ENCODE measurements around the gene EXOSC7. TPM values are rescaled to one million over a fixed set of nuclear protein-coding genes. Genes with fewer than 3 reads are reported as not detected.

The EXOSC7 gene
- total RNA-seq, 1 experiment from 2014 or later, result 88.7 TPM

DNA sequence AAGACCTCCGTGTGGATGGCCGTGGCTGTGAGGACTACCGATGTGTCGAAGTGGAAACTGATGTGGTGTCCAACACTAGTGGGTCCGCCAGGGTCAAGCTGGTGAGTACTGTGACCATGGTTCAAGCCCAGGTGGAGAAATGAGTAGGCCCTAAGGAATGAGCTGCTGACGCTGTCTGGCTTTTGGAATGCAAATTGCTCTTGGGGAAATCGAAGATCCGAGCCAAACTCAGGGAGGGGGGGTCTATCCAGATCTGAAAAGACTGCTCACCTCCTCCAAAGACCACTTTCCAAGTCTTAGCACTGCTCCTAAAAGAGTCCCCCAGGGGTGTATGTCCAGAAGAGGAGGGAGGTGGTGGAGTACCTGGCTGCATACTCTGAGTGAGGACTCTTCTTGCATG lies 13.1 kb downstream of the EXOSC7 start:
- no peak overlapping the region for H3T11ph ChIP-seq (ENCODE audit: low read length)
- no peak overlapping the region for H3K14ac ChIP-seq (ENCODE audit: insufficient read depth, low read length)
- no peak for DNase-seq
- peaks cover 28 to 35% of the 10 kb centered on the region in 2 experiments for H3K4me1 Mint-ChIP-seq
- peaks cover 47 to 60% (median 58%) of the 10 kb centered on the region in 3 experiments for H3K36me3 Mint-ChIP-seq (ENCODE audit: insufficient read depth in 1 of 3, low read depth in 3 of 3)
- H3K27me3 Mint-ChIP-seq (ENCODE audit: low read depth), result no peaks in the 10 kb centered on the region
- H3K4me2 ChIP-seq (ENCODE audit: insufficient read depth, insufficient read length, low read length), result no peak overlapping the region
- no peaks in the 10 kb centered on the region for H3K27me3 ChIP-seq (ENCODE audit: insufficient read depth, low read length)
- H3K9me3 ChIP-seq (ENCODE audit: control insufficient read depth, low read depth, low read length), result no peaks in the 10 kb centered on the region
- no peak overlapping the region for H2BK20ac ChIP-seq (ENCODE audit: low read depth, low read length, poor library complexity, severe bottlenecking)
- no peak overlapping the region for H3K4ac ChIP-seq (ENCODE audit: low read depth, low read length)
- H3K27ac ChIP-seq (ENCODE audit: insufficient read length, low read depth, low read length), result no peak overlapping the region
- H2BK5ac ChIP-seq (ENCODE audit: insufficient read length, low read length), result no peak overlapping the region
- TF ChIP-seq, protein P1, sequence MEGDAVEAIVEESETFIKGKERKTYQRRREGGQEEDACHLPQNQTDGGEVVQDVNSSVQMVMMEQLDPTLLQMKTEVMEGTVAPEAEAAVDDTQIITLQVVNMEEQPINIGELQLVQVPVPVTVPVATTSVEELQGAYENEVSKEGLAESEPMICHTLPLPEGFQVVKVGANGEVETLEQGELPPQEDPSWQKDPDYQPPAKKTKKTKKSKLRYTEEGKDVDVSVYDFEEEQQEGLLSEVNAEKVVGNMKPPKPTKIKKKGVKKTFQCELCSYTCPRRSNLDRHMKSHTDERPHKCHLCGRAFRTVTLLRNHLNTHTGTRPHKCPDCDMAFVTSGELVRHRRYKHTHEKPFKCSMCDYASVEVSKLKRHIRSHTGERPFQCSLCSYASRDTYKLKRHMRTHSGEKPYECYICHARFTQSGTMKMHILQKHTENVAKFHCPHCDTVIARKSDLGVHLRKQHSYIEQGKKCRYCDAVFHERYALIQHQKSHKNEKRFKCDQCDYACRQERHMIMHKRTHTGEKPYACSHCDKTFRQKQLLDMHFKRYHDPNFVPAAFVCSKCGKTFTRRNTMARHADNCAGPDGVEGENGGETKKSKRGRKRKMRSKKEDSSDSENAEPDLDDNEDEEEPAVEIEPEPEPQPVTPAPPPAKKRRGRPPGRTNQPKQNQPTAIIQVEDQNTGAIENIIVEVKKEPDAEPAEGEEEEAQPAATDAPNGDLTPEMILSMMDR (conservative IDR thresholded peaks at IDR 0.05), result no peak
- no peak overlapping the region for H2BK120ac ChIP-seq (ENCODE audit: low read depth, low read length, poor library complexity, severe bottlenecking)
- no peaks in the 10 kb centered on the region for H4K20me1 ChIP-seq (ENCODE audit: control insufficient read depth, insufficient read depth, insufficient read length)
- H3K79me1 ChIP-seq (ENCODE audit: insufficient read depth, low read depth, low read length, poor library complexity, severe bottlenecking), result no peaks in the 10 kb centered on the region
- H3K9ac ChIP-seq (ENCODE audit: extremely low read depth, insufficient read length, low read length), result no peak overlapping the region
- no peak overlapping the region for H2BK15ac ChIP-seq (ENCODE audit: low read depth, low read length)
- H4K5ac ChIP-seq (ENCODE audit: insufficient read length, low read depth, low read length), result no peak overlapping the region
- H4K91ac ChIP-seq (ENCODE audit: insufficient read length, low read depth, low read length), result no peak overlapping the region
- H2BK12ac ChIP-seq (ENCODE audit: insufficient read length, low read depth, low read length), result no peak overlapping the region
- no peak overlapping the region for H2AK5ac ChIP-seq (ENCODE audit: insufficient read length, low read length)
- H3K18ac ChIP-seq (ENCODE audit: insufficient read length, low read depth, low read length), result no peak overlapping the region
- no peak overlapping the region for H3K4me3 Mint-ChIP-seq
- H3K79me2 ChIP-seq (ENCODE audit: insufficient read depth, low read length), result peaks cover 9% of the 10 kb centered on the region; the same call in 1 of the 2 replicates
- no peak overlapping the region for H3K23ac ChIP-seq (ENCODE audit: insufficient read length, low read depth, low read length)
- H3K23me2 ChIP-seq (ENCODE audit: insufficient read length, low read depth, low read length, poor library complexity, severe bottlenecking), result no peaks in the 10 kb centered on the region
- peak overlapping the region in 2 of 3 experiments; percentile 69 to 91; a peak in 5 of 7 replicates for H3K27ac Mint-ChIP-seq
- no peak overlapping the region for H2AFZ ChIP-seq (ENCODE audit: low read length)
- peaks cover 13 to 16% of the 10 kb centered on the region in 2 experiments; a peak in 4 of 5 replicates for H3K9me3 Mint-ChIP-seq
- H3K4me1 ChIP-seq (ENCODE audit: insufficient read depth, low read length), result peaks cover 14% of the 10 kb centered on the region
- no peak overlapping the region for H4K8ac ChIP-seq (replicated peaks; ENCODE audit: insufficient read length, low read depth, low read length)
- no peak overlapping the region for H3K56ac ChIP-seq (ENCODE audit: insufficient read length, low read depth, low read length)
- WGBS (ENCODE audit: extremely low coverage, insufficient read length, low lambda C conversion rate), result no CpG with 5 or more reads among the region's 8 CpGs
